Lower leg skin (tissue), 4 donors: ENCODE results near the gene CYP19A1. TPM values are rescaled to one million over a fixed set of nuclear protein-coding genes. Genes with fewer than 3 reads are reported as not detected.
"Not testable (repeated sequence)": the region's sequence is repeated elsewhere in the genome, so short reads cannot be mapped to it uniquely, and the experiment has no call there.

Experiments used
- DNase-seq, 2 donors: peaks; one replicate each; pipeline ENCODE4 v3.0.0-alpha.2; 2019; ENCODE audit warnings: low spot score in 2 of 2
- H3K4me3 ChIP-seq: fragments of 200-600 bp; sonication (generic); 2 replicates; pipeline ENCODE4 v1.5.1; 2017; ENCODE audit warnings: mild to moderate bottlenecking, low read depth; ENCODE audit not compliant: poor library complexity, severe bottlenecking
- CTCF ChIP-seq, 3 donors: fragments of 450-650 bp; IDR thresholded peaks; one replicate each; pipeline ENCODE4 v1.5.1; 2016; ENCODE audit warnings: antibody characterized with exemption in 3 of 3, mild to moderate bottlenecking in 3 of 3, moderate library complexity in 2 of 3
- POLR2A ChIP-seq, 2 donors: fragments of 450-650 bp; IDR thresholded peaks; one replicate each; pipeline ENCODE4 v1.6.1; 2016 to 2017; ENCODE audit warnings: antibody characterized with exemption in 2 of 2, mild to moderate bottlenecking in 1 of 2, moderate library complexity in 1 of 2
- WGBS, 2 donors: methylation state at CpG; one replicate each; pipeline ENCODE4 v1.1.5; 2018; 5-methylcytosine and 5-hydroxymethylcytosine counted together
- intact Hi-C: fragments of 100-400 bp; cut with DNase I; formaldehyde crosslinking; loops from one replicate; pipeline ENCODE4 v1.15.0; 2023; ENCODE audit warnings: low total_unique reads
- total RNA-seq, 4 donors: library from RNA; depleted of rRNA; stranded (reverse); fragments of >200 nt; gene quantifications; one replicate each; pipeline ENCODE4 v1.1.0, GENCODE V29; 2016

Gene CYP19A1
- total RNA-seq, 4 donors from 2014 or later = 0.51 to 6.2 (median 2.6) TPM

- DNase-seq = no peak
- 82 to 88% methylated on average over 3 of the region's 3 CpGs for WGBS, 2 donors
- H3K4me3 ChIP-seq = no peak overlapping the region
- intact Hi-C loops = no loop called here
- TF ChIP-seq CTCF (IDR thresholded peaks at IDR 0.05) (no peak), POLR2A (IDR thresholded peaks at IDR 0.05) (no peak)
Observed at GRCh38 chr15:51263116-51263515, 75.3 kb downstream of the CYP19A1 start.

GRCh38 chr15:51262463-51262862 is 75.9 kb downstream of the CYP19A1 start:
- intact Hi-C loops = no loop called here

GRCh38 chr15:51261113-51261512 is 77.3 kb downstream of the CYP19A1 start:
- H3K4me3 ChIP-seq, DNase-seq, intact Hi-C loops: not testable (repeated sequence)
- 79% methylated on average over 7 of the region's 7 CpGs for WGBS, 2 donors

More at GRCh38 chr15:51262463-51262862, 75.9 kb downstream of the CYP19A1 start:
- WGBS, 2 donors = 43 to 64% methylated on average over 2 of the region's 2 CpGs
- TF ChIP-seq CTCF (IDR thresholded peaks at IDR 0.05) (no peak), POLR2A (IDR thresholded peaks at IDR 0.05) (no peak)
- no peak for DNase-seq
- no peak overlapping the region for H3K4me3 ChIP-seq

- intact Hi-C loops = no loop called here
- TF ChIP-seq CTCF (IDR thresholded peaks at IDR 0.05) (no peak), POLR2A (IDR thresholded peaks at IDR 0.05) (no peak)
- DNase-seq = no peak
- 47 to 54% methylated on average over 4 of the region's 4 CpGs for WGBS, 2 donors
- H3K4me3 ChIP-seq = no peak overlapping the region
Observed at GRCh38 chr15:51260202-51260601, 78.2 kb downstream of the CYP19A1 start.

- TF ChIP-seq CTCF (IDR thresholded peaks at IDR 0.05) = no peak
- no peak for TF ChIP-seq POLR2A (IDR thresholded peaks at IDR 0.05)
- no peak for DNase-seq
- intact Hi-C loops = no loop called here
- 91 to 94% methylated on average over 2 of the region's 2 CpGs for WGBS, 2 donors
- no peak overlapping the region for H3K4me3 ChIP-seq
Observed at GRCh38 chr15:51255533-51255932, 82.9 kb downstream of the CYP19A1 start.

GRCh38 chr15:51253366-51253765 is 85.0 kb downstream of the CYP19A1 start:
- DNase-seq = no peak
- intact Hi-C loops = no loop called here
- TF ChIP-seq POLR2A (IDR thresholded peaks at IDR 0.05) (no peak), CTCF (IDR thresholded peaks at IDR 0.05) (no peak)
- WGBS, 2 donors = 75 to 81% methylated on average over 2 of the region's 2 CpGs
- no peak overlapping the region for H3K4me3 ChIP-seq
